GM18907 (cell line): Measurements from ENCODE around the gene GPC6.

ENCODE experiments used
- ATAC-seq: cut with Tn5 transposase; IDR thresholded peaks from one replicate; pipeline ENCODE4 v1.9.1; 2021; ENCODE audit warnings: mild to moderate bottlenecking, moderate library complexity; ENCODE audit not compliant: unreplicated experiment

The GPC6 gene

DNA sequence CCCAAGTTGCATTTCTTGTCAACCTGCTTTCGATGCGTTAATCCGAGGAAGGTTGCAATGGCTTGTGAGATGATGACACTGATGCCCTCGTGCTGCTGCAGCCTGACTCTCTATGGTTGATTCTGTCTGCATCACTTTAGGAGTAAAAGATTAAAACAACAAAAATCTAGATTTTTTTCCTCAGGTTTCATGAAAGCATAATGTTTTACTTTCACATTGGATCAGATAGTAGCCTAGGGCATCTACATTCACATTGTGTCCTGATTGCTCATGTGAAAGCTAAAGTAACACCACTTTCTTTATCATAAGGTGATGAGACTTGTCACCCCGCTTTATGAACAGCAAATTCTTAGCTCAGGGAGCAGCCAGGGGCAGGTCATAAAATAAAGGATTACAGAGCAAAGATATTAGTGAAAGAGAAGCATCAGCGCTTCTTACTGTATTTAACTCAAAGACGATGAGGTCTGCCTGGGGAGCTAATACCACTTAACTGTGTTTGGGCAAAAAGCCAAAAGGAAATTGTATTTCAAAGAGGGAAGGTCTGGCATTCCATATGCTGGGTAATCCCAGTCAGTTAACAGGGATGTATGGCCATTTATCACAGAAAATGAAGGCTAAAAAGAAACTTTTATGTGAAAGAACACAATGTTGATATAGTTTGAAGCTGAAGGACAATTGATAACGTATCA is 270.5 kb downstream of the GPC6 start:
- no peak for ATAC-seq

DNA sequence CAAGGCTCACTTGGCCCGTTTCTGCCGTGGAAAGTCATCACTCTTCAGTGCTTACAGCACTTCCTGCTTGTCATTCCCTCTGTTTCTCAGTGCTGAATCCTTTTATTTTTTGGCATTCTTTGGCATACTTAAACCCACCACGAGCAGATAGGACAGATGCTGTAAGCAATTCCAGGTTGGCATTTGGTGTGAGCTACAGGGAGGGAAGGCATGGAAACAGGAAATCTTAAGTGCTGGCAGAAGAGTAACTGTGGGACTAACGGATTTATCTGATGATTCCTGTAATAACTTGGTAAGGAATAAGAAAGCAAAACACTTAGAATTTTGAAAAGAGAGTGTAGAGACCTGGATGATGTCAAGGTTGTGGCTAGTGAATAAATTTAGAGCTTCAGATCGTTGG is 273.4 kb downstream of the GPC6 start:
- ATAC-seq = no peak

DNA sequence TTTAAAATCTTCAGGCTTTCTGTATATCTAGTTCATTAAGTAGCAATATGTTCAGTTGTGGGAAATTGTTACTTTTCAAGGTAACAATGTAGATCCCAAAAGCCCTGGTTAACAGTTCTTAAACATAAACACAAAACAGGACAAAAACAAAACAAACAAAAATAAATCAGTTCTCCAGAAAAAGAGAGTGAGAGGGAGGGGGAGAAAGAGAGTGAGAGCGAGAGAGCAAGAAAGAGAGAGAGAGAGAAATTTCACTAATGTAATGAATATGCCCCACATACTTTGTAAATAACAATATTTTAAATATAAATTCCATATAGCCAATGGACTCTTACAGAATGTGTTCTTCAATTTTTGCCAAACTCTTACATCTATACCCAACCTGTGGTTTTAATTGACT is 275.5 kb downstream of the GPC6 start:
- no peak for ATAC-seq

DNA sequence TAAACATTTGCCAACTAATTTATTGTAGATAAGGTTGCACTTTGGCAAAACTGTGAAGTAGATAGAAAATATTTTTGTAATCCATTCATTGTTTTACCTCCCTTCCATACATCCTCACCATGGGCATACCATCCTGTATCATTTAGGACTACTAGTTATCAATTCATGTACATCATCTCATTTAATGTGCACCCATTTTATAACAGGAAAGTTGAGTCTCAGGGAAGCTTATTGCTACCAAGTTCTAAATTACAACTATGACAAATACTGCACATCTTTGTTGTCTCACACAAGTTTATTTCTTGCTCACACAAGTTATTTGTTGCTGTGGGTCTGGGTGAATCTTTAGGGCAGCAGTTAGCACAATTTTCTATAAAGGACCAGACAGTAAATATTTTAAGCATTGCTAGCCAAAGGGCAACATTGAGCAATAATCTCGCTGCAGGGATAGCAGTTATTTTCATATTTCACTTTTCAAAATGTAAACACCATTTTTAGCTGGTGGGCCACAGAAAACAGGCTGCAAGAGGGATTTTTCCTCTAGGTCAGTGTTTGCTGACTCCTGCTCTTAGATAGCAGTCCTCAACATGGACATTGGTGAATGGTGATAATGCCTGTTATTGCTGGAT is 276.5 kb downstream of the GPC6 start:
- no peak for ATAC-seq

- ATAC-seq = no peak
These were observed 278.7 kb downstream of the GPC6 start for GRCh38 chr13:93505104-93505952.

DNA sequence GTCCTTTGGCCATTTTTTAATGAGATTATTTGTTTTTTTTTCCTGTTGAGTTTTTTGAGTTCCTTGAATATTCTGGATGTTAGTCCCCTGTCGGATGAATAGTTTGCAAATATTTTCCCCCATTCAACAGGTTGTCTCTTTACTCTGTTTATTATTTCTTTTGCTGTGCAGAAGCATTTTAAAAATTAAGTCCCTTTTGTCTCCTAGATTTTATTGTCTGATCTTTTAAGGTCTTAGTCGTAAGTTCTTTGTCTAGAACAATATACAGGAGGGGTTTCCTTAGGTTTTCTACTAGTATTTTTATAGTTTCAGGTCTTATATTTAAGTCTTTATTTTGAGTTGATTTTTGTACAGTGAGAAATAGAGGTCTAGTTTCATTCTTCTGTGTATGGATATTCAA is 284.4 kb downstream of the GPC6 start:
- ATAC-seq = no peak

GRCh38 chr13:93515267-93515666 is 288.7 kb downstream of the GPC6 start:
- no peak for ATAC-seq

GRCh38 chr13:93517658-93518057 is 291.1 kb downstream of the GPC6 start:
- ATAC-seq = no peak

- no peak for ATAC-seq
These were observed 294.7 kb downstream of the GPC6 start for GRCh38 chr13:93521307-93521706.

DNA sequence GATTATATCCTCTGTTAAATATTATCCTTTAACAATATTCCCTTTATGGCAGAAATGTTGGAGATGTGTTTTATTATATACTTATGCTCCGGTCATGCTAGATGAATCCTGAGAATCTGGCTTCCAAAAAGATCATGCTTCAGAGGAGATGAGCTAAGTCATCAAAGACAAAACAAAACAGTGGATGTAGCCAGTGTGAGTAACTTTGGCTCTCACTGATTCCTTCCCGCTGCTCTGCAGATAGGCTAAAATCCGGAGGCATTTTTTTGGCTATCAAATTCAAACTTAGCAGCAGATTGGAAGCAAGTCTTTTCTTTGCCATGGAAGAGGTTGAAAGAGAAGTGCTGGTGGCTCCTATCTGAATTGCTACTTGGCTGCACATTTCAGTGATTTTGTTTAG is 295.9 kb downstream of the GPC6 start:
- ATAC-seq = no peak

GRCh38 chr13:93525087-93525486 is 298.5 kb downstream of the GPC6 start:
- no peak for ATAC-seq

GRCh38 chr13:93527748-93528297 is 301.2 kb downstream of the GPC6 start:
- ATAC-seq = no peak

DNA sequence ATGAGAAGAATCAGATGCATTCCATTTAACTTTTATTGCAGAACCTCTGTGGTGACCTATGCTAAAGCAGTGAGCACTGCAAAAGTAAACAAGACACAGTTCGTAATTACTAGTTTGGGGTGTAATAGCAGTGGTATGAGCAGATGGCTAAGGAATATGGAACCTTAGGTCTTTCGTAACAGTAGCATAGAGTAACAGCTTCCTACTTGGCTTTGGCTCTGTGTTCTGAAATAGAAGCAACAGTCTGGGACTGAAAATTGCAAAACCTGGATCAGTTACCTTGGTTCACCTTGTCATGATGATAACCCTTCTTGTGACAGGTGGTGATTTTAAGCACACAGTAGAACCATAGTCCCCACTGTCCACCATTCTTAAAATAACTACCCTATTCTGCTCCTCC is 303.4 kb downstream of the GPC6 start:
- ATAC-seq = no peak

DNA sequence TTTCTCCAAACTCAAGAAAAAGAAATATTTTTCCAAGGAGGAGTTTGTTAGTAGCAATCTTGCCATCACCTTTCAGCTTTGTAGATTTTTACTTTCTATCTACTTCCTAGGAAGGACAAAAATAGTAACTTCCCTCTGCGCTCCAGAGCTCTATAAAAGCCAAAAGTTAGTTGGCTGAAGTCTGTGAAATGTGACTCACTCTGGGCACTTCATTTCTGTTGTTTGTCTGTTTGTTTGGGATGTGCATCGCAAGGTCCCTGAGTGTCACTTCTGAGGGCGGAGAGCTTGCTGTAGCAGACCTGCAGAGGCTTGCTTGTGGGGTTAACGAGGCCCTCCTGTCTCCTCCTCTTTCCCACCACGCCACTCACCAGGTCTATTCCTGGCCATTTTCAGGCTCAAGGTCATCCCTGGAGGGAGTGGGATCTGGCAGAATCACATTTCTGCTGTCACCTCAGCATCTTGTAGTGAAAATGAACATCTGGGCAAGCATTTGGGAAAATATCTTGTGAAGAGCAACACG is 307.6 kb downstream of the GPC6 start:
- ATAC-seq = no peak

DNA sequence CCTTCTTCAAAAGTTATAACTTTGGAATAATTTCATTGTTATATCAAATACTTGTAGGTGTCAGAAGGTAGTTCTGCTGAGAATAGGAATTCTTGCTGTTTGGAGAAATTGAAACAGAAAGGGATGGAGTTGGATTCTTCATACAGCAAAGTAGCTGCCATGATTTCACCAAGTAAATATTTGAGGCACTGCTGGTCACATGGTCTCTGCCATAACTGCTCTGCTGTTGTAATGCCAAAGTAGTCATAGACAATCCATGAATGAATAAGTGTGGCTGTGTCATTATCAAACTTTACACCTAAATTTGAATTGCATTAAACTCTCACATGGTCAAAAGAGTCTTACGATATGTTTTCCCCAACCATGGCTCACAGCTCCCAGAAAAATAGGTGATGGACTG is 308.6 kb downstream of the GPC6 start:
- no peak for ATAC-seq

- no peak for ATAC-seq
These were observed 313.3 kb downstream of the GPC6 start for GRCh38 chr13:93539914-93540313.

DNA sequence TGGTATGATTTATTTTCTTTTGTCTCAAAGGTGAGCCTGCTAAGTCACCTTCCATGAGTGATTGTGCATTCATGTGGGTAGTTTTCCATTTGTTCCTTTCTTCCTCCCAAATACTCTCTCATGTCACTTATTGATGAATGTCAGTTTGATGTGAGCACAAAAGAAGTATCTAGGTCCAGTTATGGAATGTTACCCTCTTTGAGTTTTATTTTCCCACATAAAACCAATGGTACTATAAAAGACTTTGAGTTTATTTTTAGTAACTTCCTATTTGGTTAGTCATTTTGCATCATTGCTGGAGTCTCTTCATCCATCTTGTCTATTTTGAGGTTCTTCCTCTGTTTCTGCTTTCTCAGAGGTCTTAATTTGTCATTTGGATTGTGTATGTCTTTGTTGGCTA is 321.3 kb downstream of the GPC6 start:
- no peak for ATAC-seq

GRCh38 chr13:93549326-93550005 is 322.9 kb downstream of the GPC6 start:
- ATAC-seq = no peak

- no peak for ATAC-seq
These were observed 323.6 kb downstream of the GPC6 start for GRCh38 chr13:93550236-93550635.

- ATAC-seq = no peak
These were observed 326.0 kb downstream of the GPC6 start for GRCh38 chr13:93552596-93552995.

- no peak for ATAC-seq
These were observed 327.9 kb downstream of the GPC6 start for GRCh38 chr13:93554514-93554913.
